Coronary artery (tissue), 2 donors: ENCODE results near the gene IFI44L.

Source experiments
- DNase-seq: peaks from one replicate; pipeline ENCODE4 v3.0.0-alpha.2; 2017; ENCODE audit warnings: low spot score
- H3K27ac ChIP-seq, 2 donors: fragments of 200-600 bp; sonication (generic); one replicate each; pipeline ENCODE4 v1.5.1; 2016 to 2019
- H3K4me3 ChIP-seq: fragments of 200-600 bp; sonication (generic); 2 replicates; pipeline ENCODE4 v1.5.1; 2016; ENCODE audit warnings: mild to moderate bottlenecking, moderate library complexity
- TF ChIP-seq, protein P1 (sequence below): fragments of 200-600 bp; sonication (generic); IDR thresholded peaks from one replicate; pipeline ENCODE4 v1.5.1; 2019; ENCODE audit warnings: antibody characterized with exemption

Gene IFI44L

DNA sequence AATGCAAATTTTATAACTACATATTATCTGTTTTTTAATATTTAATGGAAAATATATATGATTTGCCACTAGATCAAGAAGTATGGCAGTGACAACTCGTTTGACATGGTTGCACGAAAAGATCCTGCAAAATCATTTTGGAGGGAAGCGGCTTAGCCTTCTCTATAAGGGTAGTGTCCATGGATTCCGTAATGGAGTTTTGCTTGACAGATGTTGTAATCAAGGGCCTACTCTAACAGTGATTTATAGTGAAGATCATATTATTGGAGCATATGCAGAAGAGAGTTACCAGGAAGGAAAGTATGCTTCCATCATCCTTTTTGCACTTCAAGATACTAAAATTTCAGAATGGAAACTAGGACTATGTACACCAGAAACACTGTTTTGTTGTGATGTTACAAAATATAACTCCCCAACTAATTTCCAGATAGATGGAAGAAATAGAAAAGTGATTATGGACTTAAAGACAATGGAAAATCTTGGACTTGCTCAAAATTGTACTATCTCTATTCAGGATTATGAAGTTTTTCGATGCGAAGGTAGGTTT is 29.9 kb downstream of the IFI44L start:
- Histone ChIP-seq H3K4me3 (peak overlapping the region; percentile 63), H3K27ac (peak overlapping the region in 1 of 2 donors; percentile 10)
- TF ChIP-seq, protein P1, sequence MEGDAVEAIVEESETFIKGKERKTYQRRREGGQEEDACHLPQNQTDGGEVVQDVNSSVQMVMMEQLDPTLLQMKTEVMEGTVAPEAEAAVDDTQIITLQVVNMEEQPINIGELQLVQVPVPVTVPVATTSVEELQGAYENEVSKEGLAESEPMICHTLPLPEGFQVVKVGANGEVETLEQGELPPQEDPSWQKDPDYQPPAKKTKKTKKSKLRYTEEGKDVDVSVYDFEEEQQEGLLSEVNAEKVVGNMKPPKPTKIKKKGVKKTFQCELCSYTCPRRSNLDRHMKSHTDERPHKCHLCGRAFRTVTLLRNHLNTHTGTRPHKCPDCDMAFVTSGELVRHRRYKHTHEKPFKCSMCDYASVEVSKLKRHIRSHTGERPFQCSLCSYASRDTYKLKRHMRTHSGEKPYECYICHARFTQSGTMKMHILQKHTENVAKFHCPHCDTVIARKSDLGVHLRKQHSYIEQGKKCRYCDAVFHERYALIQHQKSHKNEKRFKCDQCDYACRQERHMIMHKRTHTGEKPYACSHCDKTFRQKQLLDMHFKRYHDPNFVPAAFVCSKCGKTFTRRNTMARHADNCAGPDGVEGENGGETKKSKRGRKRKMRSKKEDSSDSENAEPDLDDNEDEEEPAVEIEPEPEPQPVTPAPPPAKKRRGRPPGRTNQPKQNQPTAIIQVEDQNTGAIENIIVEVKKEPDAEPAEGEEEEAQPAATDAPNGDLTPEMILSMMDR = no peak
- no peak for DNase-seq

DNA sequence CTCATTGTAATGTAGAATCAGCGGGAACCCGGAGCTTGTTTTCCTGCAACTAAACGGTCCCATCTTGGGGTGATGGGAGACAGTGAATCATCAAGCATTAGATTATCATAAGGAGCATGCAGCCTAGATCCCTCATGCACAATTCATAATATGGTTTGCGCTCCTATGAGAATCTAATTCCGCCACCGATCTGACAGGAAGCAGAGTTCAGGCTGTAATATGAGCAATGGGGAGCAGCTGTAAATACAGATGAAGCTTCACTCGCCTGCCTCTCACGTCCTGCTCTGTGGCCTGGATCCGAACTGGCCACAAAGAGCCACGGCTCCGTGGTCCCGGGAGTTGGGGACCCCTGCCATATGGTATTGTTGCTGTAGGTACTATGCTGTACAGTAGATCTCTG is 31.0 kb downstream of the IFI44L start:
- H3K4me3 ChIP-seq = peak overlapping the region; percentile 63
- peak overlapping the region in 1 of 2 donors; percentile 18 for H3K27ac ChIP-seq
- TF ChIP-seq, protein P1 = no peak
- DNase-seq = no peak

DNA sequence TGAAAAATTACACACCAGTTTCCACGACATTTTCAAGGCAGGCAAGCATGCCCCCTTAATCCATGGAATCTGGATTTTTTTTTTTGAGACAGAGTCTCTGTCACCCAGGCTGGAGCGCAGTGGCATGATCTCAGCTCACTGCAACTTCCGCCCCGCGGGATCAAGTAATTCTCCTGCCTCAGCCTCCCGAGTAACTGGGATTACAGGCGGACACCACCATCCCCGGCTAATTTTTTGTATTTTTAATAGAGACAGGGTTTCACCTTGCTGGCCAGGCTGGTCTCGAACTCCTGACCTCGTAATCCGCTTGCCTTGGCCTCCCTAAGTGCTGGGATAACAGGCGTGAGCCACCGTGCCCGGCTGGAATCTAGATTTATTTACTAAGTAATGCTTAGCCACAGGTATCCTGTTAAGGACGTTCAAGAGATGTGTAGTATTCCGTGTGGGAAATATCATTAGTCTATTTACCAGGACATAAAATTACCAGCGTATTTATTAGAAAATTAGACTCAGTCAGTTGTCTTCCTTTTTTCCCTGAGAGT is 31.8 kb downstream of the IFI44L start:
- Histone ChIP-seq H3K27ac (peak overlapping the region in 1 of 2 donors; percentile 18), H3K4me3 (peak overlapping the region; percentile 63)
- TF ChIP-seq, protein P1 = no peak
- DNase-seq = no peak

DNA sequence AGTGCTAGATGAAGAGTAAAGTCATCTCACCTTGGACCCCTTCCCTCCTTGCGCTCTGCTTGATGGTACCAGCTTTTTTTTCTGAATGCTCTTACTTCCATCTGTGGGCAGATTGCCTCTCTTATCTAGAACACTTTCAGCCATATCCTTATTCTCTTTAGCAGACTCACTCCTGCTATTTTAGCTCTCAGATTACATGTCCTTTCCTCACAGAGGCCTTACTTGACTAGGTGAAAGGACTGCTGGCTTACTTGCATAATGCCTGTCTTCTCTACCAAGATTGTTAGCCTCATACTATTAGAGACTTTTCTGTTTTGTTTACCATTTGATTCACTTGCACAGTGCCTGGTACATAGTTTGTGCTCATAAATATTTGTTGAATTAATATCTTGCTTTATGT is 38.7 kb downstream of the IFI44L start:
- TF ChIP-seq, protein P1 = no peak
- Histone ChIP-seq H3K4me3 (no peak overlapping the region), H3K27ac (no peak overlapping the region)
- no peak for DNase-seq

DNA sequence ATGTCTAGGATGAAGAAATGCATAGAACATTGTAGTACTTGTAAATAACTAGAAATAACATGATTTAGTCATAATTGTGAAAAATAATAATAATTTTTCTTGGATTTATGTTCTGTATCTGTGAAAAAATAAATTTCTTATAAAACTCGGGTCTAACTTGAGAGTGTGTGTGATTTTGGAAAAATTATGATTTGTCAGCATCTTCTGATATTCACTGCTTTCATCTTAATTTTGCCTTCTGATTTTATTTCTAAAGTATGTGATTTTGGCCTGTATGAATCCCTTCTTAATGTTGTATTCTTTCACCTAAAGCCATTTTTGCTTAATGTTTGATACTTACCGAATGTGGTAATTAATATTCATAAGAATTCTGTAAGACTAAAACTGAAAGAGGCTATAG is 43.7 kb downstream of the IFI44L start:
- H3K4me3 ChIP-seq = no peak overlapping the region
- TF ChIP-seq, protein P1 = no peak
- no peak overlapping the region for H3K27ac ChIP-seq
- no peak for DNase-seq

DNA sequence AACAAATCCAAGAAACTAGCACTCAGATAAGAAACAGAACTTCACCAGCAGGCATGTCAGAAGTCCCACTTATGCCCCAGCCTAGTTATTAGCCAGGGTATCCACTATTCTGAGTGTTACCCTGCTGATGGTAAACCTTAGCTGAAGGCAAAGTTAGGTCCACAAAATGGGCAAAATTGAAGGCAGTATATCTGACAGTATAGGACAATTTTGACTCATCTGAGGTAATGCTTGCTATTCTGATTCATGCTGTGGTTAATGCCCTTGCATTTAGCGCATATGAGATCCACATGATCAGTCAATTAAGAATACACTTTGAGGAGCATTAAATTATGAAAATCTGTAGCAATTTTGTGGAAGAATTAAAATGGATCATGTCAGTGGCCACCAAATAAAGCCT is 44.5 kb downstream of the IFI44L start:
- no peak overlapping the region for H3K27ac ChIP-seq
- TF ChIP-seq, protein P1 = no peak
- DNase-seq = no peak
- H3K4me3 ChIP-seq = no peak overlapping the region

DNA sequence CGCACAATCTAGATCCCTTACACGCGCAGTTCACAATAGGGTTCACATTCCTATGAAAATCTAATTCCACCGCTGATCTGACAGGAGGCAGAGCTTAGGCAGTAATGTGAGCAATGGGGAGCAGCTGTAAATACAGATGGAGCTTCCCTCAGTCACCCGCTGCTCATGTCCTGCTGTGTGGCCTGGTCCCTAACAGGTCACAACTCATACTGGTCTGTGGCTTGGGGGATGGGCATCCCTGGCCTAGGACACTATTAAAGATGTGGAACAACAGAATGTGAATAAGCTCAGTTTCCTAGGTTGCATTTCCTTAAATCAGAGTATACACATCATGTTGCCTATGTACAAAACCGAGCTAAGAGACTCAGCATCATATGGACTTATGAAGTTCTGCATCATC is 45.6 kb downstream of the IFI44L start:
- TF ChIP-seq, protein P1 = no peak
- Histone ChIP-seq H3K4me3 (no peak overlapping the region), H3K27ac (no peak overlapping the region)
- DNase-seq = no peak
